ENCODE results near the gene RGS3.

GRCh38 chr9:113502427-113503034 lies 39.0 kb downstream of the RGS3 start:
- no peak for TF ChIP-seq POLR2A (IDR thresholded peaks at IDR 0.05)
- no peak for TF ChIP-seq CTCF (IDR thresholded peaks at IDR 0.05)

All from sigmoid colon (tissue), 3 donors.